HepG2 (cell line): ENCODE results near the gene GPA33. TPM values are rescaled to one million over a fixed set of nuclear protein-coding genes. Genes with fewer than 3 reads are reported as not detected.

Experiments used
- ATAC-seq: fragments of 200-7000 bp; cut with Tn5 transposase; 3 replicates; pipeline ENCODE4 v1.9.1; 2020; ENCODE audit warnings: mild to moderate bottlenecking, moderate library complexity
- BruUV-seq: library from RNA; stranded (reverse); fragments of 400-500 nt; replicated peaks from 2 replicates; lab custom pipeline; 2021; lab: Mats Ljungman, UMichigan
- CTCF ChIA-PET: fragments of 300-600 bp; formaldehyde crosslinking; extraction: SDS; loops from one replicate; lab custom pipeline; 2021; ENCODE audit warnings: low total read pairs, inconsistent platforms, low intra/inter-chr PET ratio; lab: Yijun Ruan, JAX
- POLR2A ChIA-PET: fragments of 350-600 bp; sonication (Branson Sonifier 250); formaldehyde crosslinking; loops from one replicate; lab custom pipeline; 2020; ENCODE audit warnings: antibody characterized with exemption, inconsistent platforms; lab: Yijun Ruan, JAX
- DNase-seq: peaks from one replicate; pipeline ENCODE4 v3.0.0-alpha.2; 2015; ENCODE audit warnings: low spot score
- FAIRE-seq: peaks from 3 replicates; lab custom pipeline; 2011; peaks lifted over from hg19 to GRCh38; lab: Jason Lieb, UNC
- H2AFZ ChIP-seq: one replicate; pipeline ENCODE4 v1.6.1; 2011; ENCODE audit warnings: low read length, inconsistent platforms
- H3K27ac ChIP-seq: fragments of 300-600 bp; 3 replicates; pipeline ENCODE4 v1.8.0; 2011; ENCODE audit warnings: mixed run types, mild to moderate bottlenecking, mixed read lengths, low read length, inconsistent platforms; ENCODE audit not compliant: insufficient read depth; ENCODE audit errors: extremely low read length
- H3K27me3 ChIP-seq, 2 experiments: fragments of 200-600 bp in 1 of 2; 2 replicates in 1 of 2; 3 replicates in 1 of 2; pipeline versions ENCODE4 v1.6.0 to v1.8.0; 2011; ENCODE audit warnings: low read length in 2 of 2, mild to moderate bottlenecking in 2 of 2, moderate library complexity in 2 of 2, inconsistent platforms in 1 of 2; ENCODE audit not compliant: insufficient read depth in 2 of 2, control insufficient read depth in 1 of 2
- H3K36me3 ChIP-seq, 2 experiments: fragments of 200-600 bp in 1 of 2; replicated peaks in 1 of 2; 2 replicates in 1 of 2; 3 replicates in 1 of 2; pipeline versions ENCODE4 v1.5.1 to v1.8.0; 2011; ENCODE audit warnings: low read length in 2 of 2, inconsistent platforms in 1 of 2; ENCODE audit not compliant: insufficient read depth in 2 of 2, control insufficient read depth in 1 of 2
- H3K4me1 ChIP-seq: 2 replicates; pipeline ENCODE4 v1.5.1; 2012; ENCODE audit warnings: low read length, inconsistent platforms; ENCODE audit not compliant: insufficient read depth
- H3K4me2 ChIP-seq: 2 replicates; pipeline ENCODE4 v1.6.0; 2011; ENCODE audit warnings: low read depth, low read length, inconsistent platforms
- H3K4me3 ChIP-seq, 3 experiments: fragments of 200-600 bp in 1 of 3; sonication (generic), shearing (Covaris generic) in 1 of 3; replicated peaks in 1 of 3; 2 replicates each; pipeline ENCODE4 v1.5.1; 2011 to 2016; ENCODE audit warnings: low read length in 3 of 3, inconsistent platforms in 2 of 3, low read depth in 2 of 3, mild to moderate bottlenecking in 2 of 3, control low read depth in 1 of 3, mixed read lengths in 1 of 3; ENCODE audit not compliant: insufficient read depth in 1 of 3
- H3K79me2 ChIP-seq: one replicate; pipeline ENCODE4 v1.6.1; 2011; ENCODE audit warnings: low read length, inconsistent platforms; ENCODE audit not compliant: insufficient read depth
- H3K9ac ChIP-seq: 2 replicates; pipeline ENCODE4 v1.6.0; 2011; ENCODE audit warnings: mild to moderate bottlenecking, low read depth, low read length, inconsistent platforms; ENCODE audit not compliant: insufficient read depth
- H3K9me3 ChIP-seq: 2 replicates; pipeline ENCODE4 v1.5.1; 2012; ENCODE audit warnings: mild to moderate bottlenecking, low read length
- H4K20me1 ChIP-seq: 2 replicates; pipeline ENCODE4 v1.6.0; 2011; ENCODE audit warnings: inconsistent platforms, mild to moderate bottlenecking, low read length, moderate library complexity; ENCODE audit not compliant: insufficient read depth
- DRAP1 ChIP-seq: IDR thresholded peaks from 2 replicates; pipeline ENCODE4 v1.6.1; 2016; ENCODE audit warnings: missing genetic modification reagents, missing compliant biosample characterization
- ETV6 ChIP-seq: sonication (generic); formaldehyde crosslinking; conservative IDR thresholded peaks from 2 replicates; pipeline ENCODE4 v1.4.0; 2020; ENCODE audit warnings: missing genetic modification reagents
- GABPB1 ChIP-seq: IDR thresholded peaks from 2 replicates; pipeline ENCODE4 v1.6.1; 2016; ENCODE audit warnings: mild to moderate bottlenecking, missing genetic modification reagents, moderate library complexity, missing compliant biosample characterization
- GLI4 ChIP-seq: sonication (generic); formaldehyde crosslinking; IDR thresholded peaks from 2 replicates; pipeline ENCODE4 v1.5.1; 2020; ENCODE audit warnings: missing genetic modification reagents, mild to moderate bottlenecking, moderate library complexity, borderline replicate concordance
- HNRNPH1 ChIP-seq: fragments of 200-400 bp; formaldehyde crosslinking; optimal IDR thresholded peaks from 2 replicates; pipeline ENCODE3; 2017; ENCODE audit warnings: mild to moderate bottlenecking, low read depth, low read length
- HNRNPUL1 ChIP-seq: fragments of 200-400 bp; formaldehyde crosslinking; IDR thresholded peaks from 2 replicates; pipeline ENCODE4 v1.6.1; 2017; ENCODE audit warnings: low read depth, mild to moderate bottlenecking, low read length, moderate library complexity
- IKZF4 ChIP-seq: sonication (generic); formaldehyde crosslinking; IDR thresholded peaks from 2 replicates; pipeline ENCODE4 v1.5.1; 2020; ENCODE audit warnings: borderline replicate concordance, mild to moderate bottlenecking, low read depth, missing genetic modification reagents; ENCODE audit errors: not compliant biosample characterization
- KDM3A ChIP-seq: IDR thresholded peaks from 2 replicates; pipeline ENCODE4 v1.6.1; 2018; ENCODE audit warnings: low read depth, missing compliant biosample characterization
- NFE2L2 ChIP-seq: fragments of 150-350 bp; IDR thresholded peaks from 2 replicates; pipeline ENCODE4 v1.6.1; 2014; ENCODE audit warnings: low read length
- PAWR ChIP-seq: sonication (generic); formaldehyde crosslinking; IDR thresholded peaks from 2 replicates; pipeline ENCODE4 v1.4.0; 2020; ENCODE audit warnings: missing genetic modification reagents, mild to moderate bottlenecking, borderline replicate concordance
- RAD21 ChIP-seq: fragments of 450-650 bp; formaldehyde crosslinking; IDR thresholded peaks from 2 replicates; pipeline ENCODE4 v1.5.0; 2020; ENCODE audit warnings: mild to moderate bottlenecking
- RFXAP ChIP-seq: sonication (generic); formaldehyde crosslinking; IDR thresholded peaks from 2 replicates; pipeline ENCODE4 v1.4.0; 2020; ENCODE audit warnings: missing genetic modification reagents, borderline replicate concordance
- STAG1 ChIP-seq: sonication (generic); formaldehyde crosslinking; IDR thresholded peaks from 2 replicates; pipeline ENCODE4 v1.4.0; 2020; ENCODE audit warnings: missing genetic modification reagents
- ZIK1 ChIP-seq: sonication (generic); formaldehyde crosslinking; IDR thresholded peaks from 2 replicates; pipeline ENCODE4 v1.5.0; 2020; ENCODE audit warnings: mild to moderate bottlenecking, low read depth, missing genetic modification reagents, borderline replicate concordance
- ZNF329 ChIP-seq: sonication (generic); formaldehyde crosslinking; IDR thresholded peaks from 2 replicates; pipeline ENCODE4 v1.9.0; 2021; ENCODE audit warnings: low read depth, mild to moderate bottlenecking, missing genetic modification reagents
- ZNF550 ChIP-seq: sonication (generic); formaldehyde crosslinking; IDR thresholded peaks from 2 replicates; pipeline ENCODE4 v1.4.0; 2020; ENCODE audit warnings: mild to moderate bottlenecking, missing genetic modification reagents, borderline replicate concordance
- ZNF572 ChIP-seq: sonication (generic); formaldehyde crosslinking; IDR thresholded peaks from 2 replicates; pipeline ENCODE4 v1.5.1; 2020; ENCODE audit warnings: mild to moderate bottlenecking, missing genetic modification reagents
- ZNF607 ChIP-seq: sonication (generic); formaldehyde crosslinking; IDR thresholded peaks from 2 replicates; pipeline ENCODE4 v1.5.1; 2020; ENCODE audit warnings: missing genetic modification reagents, mild to moderate bottlenecking, borderline replicate concordance
- ZNF672 ChIP-seq: sonication (generic); formaldehyde crosslinking; IDR thresholded peaks from 2 replicates; pipeline ENCODE4 v1.8.1; 2022; ENCODE audit warnings: missing genetic modification reagents
- ZNF788 ChIP-seq: sonication (generic); formaldehyde crosslinking; IDR thresholded peaks from 2 replicates; pipeline ENCODE4 v1.5.0; 2020; ENCODE audit warnings: mild to moderate bottlenecking, missing genetic modification reagents, borderline replicate concordance
- WGBS: methylation state at CpG from one replicate; pipeline ENCODE4 v1.1.6; 2017; ENCODE audit warnings: low lambda C conversion rate; 5-methylcytosine and 5-hydroxymethylcytosine counted together
- in situ Hi-C: cut with HindIII; loops from 2 replicates; pipeline ENCODE4 v1.10.0; 2017; ENCODE audit warnings: low pct_unique_long_range_greater_than_20kb; ENCODE audit not compliant: extremely low pct_ligation_motif_present
- intact Hi-C: fragments of 100-400 bp; cut with micrococcal nuclease; formaldehyde crosslinking; loops from one replicate; pipeline ENCODE4 v1.10.0; 2022; ENCODE audit not compliant: unreplicated experiment
- polyA plus RNA-seq, 8 experiments: library from polyadenylated mRNA; depleted of rRNA in 3 of 8; stranded (reverse) in 7 of 8; unstranded in 1 of 8; fragments of >200 nt; fragmentation: Illumina TruSeq in 4 of 8; extraction: Trizol in 4 of 8; gene quantifications; 2 replicates each; pipeline versions ENCODE4 v1.2.1 to v1.2.3, GENCODE V29; 2011 to 2016; ENCODE audit warnings: low read depth in 4 of 8, missing spikeins in 1 of 8, mixed read lengths in 1 of 8; ENCODE audit not compliant: insufficient read depth in 1 of 8
- total RNA-seq, 5 experiments: library from RNA; depleted of rRNA; stranded (reverse); fragments of >200 nt; fragmentation: Illumina TruSeq; extraction: Trizol; gene quantifications; 2 replicates each; pipeline ENCODE4 v1.2.3, GENCODE V29; 2016; ENCODE audit warnings: low read depth in 1 of 5
- TF ChIP-seq, protein P1 (sequence below): sonication (generic); formaldehyde crosslinking; IDR thresholded peaks from 2 replicates; pipeline ENCODE4 v1.5.1; 2020; ENCODE audit warnings: mild to moderate bottlenecking, moderate library complexity, missing genetic modification reagents
- TF ChIP-seq, protein P2 (sequence below): sonication (generic); formaldehyde crosslinking; IDR thresholded peaks from 2 replicates; pipeline ENCODE4 v1.4.0; 2020; ENCODE audit warnings: missing genetic modification reagents, borderline replicate concordance

GPA33 gene
- total and polyA plus RNA-seq, 2 of the 13 experiments (the other 11 are each of a cell fraction or from before 2014, with no cell fraction given), result not detected

DNA sequence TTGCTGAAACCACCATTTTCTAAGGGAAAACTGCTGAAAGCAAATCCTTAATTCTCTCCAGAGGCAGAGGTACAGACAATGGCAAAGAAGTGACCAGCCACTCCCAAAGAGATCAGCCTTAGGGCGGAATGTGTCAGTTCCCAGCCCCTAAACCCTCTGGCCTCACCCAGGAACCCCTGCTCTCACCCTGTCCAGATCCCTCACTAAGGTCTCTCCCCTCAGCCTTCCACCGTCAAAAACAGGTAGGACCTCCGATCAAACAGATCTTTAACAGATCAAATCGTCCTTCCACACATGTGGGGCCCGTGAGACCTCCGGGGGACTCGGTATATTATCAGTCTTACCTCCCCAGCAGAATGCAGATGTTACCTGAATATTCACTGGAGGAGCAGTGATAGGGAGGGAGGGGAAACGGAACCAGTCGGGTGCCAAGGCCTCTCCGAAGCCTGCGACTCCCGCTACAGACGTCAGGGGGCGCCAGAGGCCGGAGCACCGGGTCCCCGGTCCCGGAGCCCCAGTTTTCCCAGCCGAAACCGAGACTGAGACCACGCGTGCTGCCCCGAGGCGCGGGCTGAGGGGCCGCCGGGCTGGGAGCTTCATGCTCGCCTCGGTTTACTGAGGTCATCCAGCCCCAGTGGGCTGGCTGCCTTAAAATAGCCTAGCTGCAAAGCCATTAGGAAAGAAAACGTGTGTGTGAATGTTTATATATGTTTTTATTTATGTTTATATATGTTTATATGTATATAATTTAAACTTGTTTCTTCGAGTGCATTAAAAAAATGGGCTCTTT lies 23.6 kb downstream of the GPA33 start:
- intact Hi-C loops, result loop anchor here (1.0 to 5.0 kb wide), 10 partner anchors 58 to 491 kb away; partner anchors contain the start of gene POU2F1
- Histone ChIP-seq H3K27ac (no peak overlapping the region), H3K4me1 (no peaks in the 10 kb centered on the region), H3K9ac (no peak overlapping the region), H3K9me3 (no peaks in the 10 kb centered on the region), H3K79me2 (no peaks in the 10 kb centered on the region), H3K27me3 (peaks cover 3 to 44% of the 10 kb centered on the region in 2 experiments; a peak in 3 of 5 replicates), H3K4me3 (peak overlapping the region in 1 of 3 experiments; percentile 55; a peak in 1 of 6 replicates), H3K4me2 (peak overlapping the region; percentile 76), H4K20me1 (no peaks in the 10 kb centered on the region), H2AFZ (no peak overlapping the region), H3K36me3 (no peaks in the 10 kb centered on the region)
- POLR2A ChIA-PET, result no interaction called here
- CTCF ChIA-PET, result interaction anchor here (1.1 to 2.5 kb wide), 6 partner anchors 58 to 474 kb away, joined by 3 to 19 read pairs (median 6); partner anchors contain the start of gene POU2F1
- FAIRE-seq (peak; percentile 32), DNase-seq (peak; percentile 29), ATAC-seq (peak; percentile 96)
- 6% methylated on average over 17 of the region's 31 CpGs for WGBS
- in situ Hi-C loops, result loop anchor here (5.0 to 10.0 kb wide), 4 partner anchors 61 to 468 kb away; no protein-coding TSS in a partner anchor
- no TSS peak for BruUV-seq
- TF ChIP-seq RAD21 (CRISPR knock-in tag), result peak; percentile 95
- TF ChIP-seq HNRNPUL1, result no peak
- no peak for TF ChIP-seq ZIK1 (CRISPR knock-in tag)
- TF ChIP-seq ZNF329 (CRISPR knock-in tag), result no peak
- TF ChIP-seq ZNF572, result no peak
- TF ChIP-seq NFE2L2, result no peak
- TF ChIP-seq RFXAP, result no peak
- 0 out of 2 replicates have a peak, but pooled peaks have one; percentile 19 for TF ChIP-seq DRAP1 (CRISPR knock-in tag)
- TF ChIP-seq ETV6 (CRISPR knock-in tag), result no peak
- TF ChIP-seq, protein P1, sequence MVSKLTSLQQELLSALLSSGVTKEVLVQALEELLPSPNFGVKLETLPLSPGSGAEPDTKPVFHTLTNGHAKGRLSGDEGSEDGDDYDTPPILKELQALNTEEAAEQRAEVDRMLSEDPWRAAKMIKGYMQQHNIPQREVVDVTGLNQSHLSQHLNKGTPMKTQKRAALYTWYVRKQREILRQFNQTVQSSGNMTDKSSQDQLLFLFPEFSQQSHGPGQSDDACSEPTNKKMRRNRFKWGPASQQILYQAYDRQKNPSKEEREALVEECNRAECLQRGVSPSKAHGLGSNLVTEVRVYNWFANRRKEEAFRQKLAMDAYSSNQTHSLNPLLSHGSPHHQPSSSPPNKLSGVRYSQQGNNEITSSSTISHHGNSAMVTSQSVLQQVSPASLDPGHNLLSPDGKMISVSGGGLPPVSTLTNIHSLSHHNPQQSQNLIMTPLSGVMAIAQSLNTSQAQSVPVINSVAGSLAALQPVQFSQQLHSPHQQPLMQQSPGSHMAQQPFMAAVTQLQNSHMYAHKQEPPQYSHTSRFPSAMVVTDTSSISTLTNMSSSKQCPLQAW, result peak; percentile 40; the same call in 1 of the 2 replicates
- TF ChIP-seq ZNF607 (CRISPR knock-in tag), result no peak
- peak; percentile 52; the same call in 1 of the 2 replicates for TF ChIP-seq GABPB1 (CRISPR knock-in tag)
- TF ChIP-seq ZNF672 (CRISPR knock-in tag), result no peak
- no peak for TF ChIP-seq GLI4 (CRISPR knock-in tag)
- no peak for TF ChIP-seq PAWR
- no peak for TF ChIP-seq KDM3A (CRISPR knock-in tag)
- peak; percentile 97 for TF ChIP-seq STAG1 (CRISPR knock-in tag)
- TF ChIP-seq, protein P2, sequence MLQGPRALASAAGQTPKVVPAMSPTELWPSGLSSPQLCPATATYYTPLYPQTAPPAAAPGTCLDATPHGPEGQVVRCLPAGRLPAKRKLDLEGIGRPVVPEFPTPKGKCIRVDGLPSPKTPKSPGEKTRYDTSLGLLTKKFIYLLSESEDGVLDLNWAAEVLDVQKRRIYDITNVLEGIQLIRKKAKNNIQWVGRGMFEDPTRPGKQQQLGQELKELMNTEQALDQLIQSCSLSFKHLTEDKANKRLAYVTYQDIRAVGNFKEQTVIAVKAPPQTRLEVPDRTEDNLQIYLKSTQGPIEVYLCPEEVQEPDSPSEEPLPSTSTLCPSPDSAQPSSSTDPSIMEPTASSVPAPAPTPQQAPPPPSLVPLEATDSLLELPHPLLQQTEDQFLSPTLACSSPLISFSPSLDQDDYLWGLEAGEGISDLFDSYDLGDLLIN, result no peak
- TF ChIP-seq ZNF550 (CRISPR knock-in tag), result no peak
- no peak for TF ChIP-seq HNRNPH1
- TF ChIP-seq ZNF788 (CRISPR knock-in tag), result no peak
- no peak for TF ChIP-seq IKZF4 (CRISPR knock-in tag)
